ENCODE data around the gene NOS1.

- TF ChIP-seq CTCF (conservative IDR thresholded peaks at IDR 0.05; ENCODE audit: low read depth, low read length), result no peak
- no peak for TF ChIP-seq EZH2 (IDR thresholded peaks at IDR 0.05; ENCODE audit: borderline replicate concordance, low read depth, low read length, poor library complexity, severe bottlenecking)
Measured at GRCh38 chr12:117298648-117299225, 62.7 kb downstream of the NOS1 start.

Data from A673 (cell line).